Cardiac fibroblast (primary cell): ENCODE data around the gene LCN6.
"Not testable (repeated sequence)": the region's sequence is repeated elsewhere in the genome, so short reads cannot be mapped to it uniquely, and the experiment has no call there.

Experiments
- DNase-seq, 2 donors: peaks; one replicate each; pipeline versions ENCODE4 v3.0.0 to v3.0.0-alpha.2; 2010; ENCODE audit warnings: low read depth in 2 of 2
- H3K4me3 ChIP-seq, 2 donors: replicated peaks in 1 of 2; 1 replicate in 1 of 2; 2 replicates in 1 of 2; pipeline ENCODE4 v1.5.1; 2011; ENCODE audit warnings: low read depth in 2 of 2, low read length in 2 of 2, mild to moderate bottlenecking in 2 of 2, moderate library complexity in 1 of 2
- CTCF ChIP-seq: IDR thresholded peaks from one replicate; pipeline ENCODE4 v1.5.1; 2011; ENCODE audit warnings: low read depth, mild to moderate bottlenecking, low read length, inconsistent platforms

LCN6 gene

GRCh38 chr9:136762221-136762691, 13.9 kb upstream of the LCN6 start:
- no peak overlapping the region for H3K4me3 ChIP-seq
- no peak for DNase-seq
- no peak for TF ChIP-seq CTCF

GRCh38 chr9:136761545-136761981, 13.2 kb upstream of the LCN6 start:
- no peak for DNase-seq
- no peak overlapping the region for H3K4me3 ChIP-seq
- TF ChIP-seq CTCF, result no peak

- TF ChIP-seq CTCF, result peak; percentile 79
- peak; percentile 67 to 76 for DNase-seq
- H3K4me3 ChIP-seq, result not testable (repeated sequence)
Observed at GRCh38 chr9:136760834-136761544, 12.7 kb upstream of the LCN6 start.

GRCh38 chr9:136760424-136760823, 12.1 kb upstream of the LCN6 start:
- TF ChIP-seq CTCF, result no peak
- no peak for DNase-seq
- H3K4me3 ChIP-seq, result no peak overlapping the region

GRCh38 chr9:136759436-136760325, 11.4 kb upstream of the LCN6 start:
- H3K4me3 ChIP-seq, result no peak overlapping the region
- no peak for DNase-seq
- TF ChIP-seq CTCF, result no peak

GRCh38 chr9:136759001-136759400, 10.7 kb upstream of the LCN6 start:
- H3K4me3 ChIP-seq, result no peak overlapping the region
- no peak for TF ChIP-seq CTCF
- no peak for DNase-seq
